Small intestine (tissue), 7 donors: ENCODE results near the gene UBE2J1. TPM values are rescaled to one million over a fixed set of nuclear protein-coding genes. Genes with fewer than 3 reads are reported as not detected.
"Not testable (repeated sequence)": the region's sequence is repeated elsewhere in the genome, so short reads cannot be mapped to it uniquely, and the experiment has no call there.

Source experiments
- DNase-seq, 2 donors: peaks; one replicate each; pipeline versions ENCODE4 v3.0.0 to v3.0.0-alpha.2; 2013
- FAIRE-seq: peaks from 2 replicates; lab custom pipeline; 2012; peaks lifted over from hg19 to GRCh38; lab: Jason Lieb, UNC
- H3K27ac ChIP-seq, 3 donors: one replicate each; pipeline ENCODE4 v1.5.1; 2013; ENCODE audit warnings: low read length in 2 of 3, mild to moderate bottlenecking in 2 of 3, control low read depth in 1 of 3, inconsistent platforms in 1 of 3, low read depth in 1 of 3, moderate library complexity in 1 of 3
- H3K27me3 ChIP-seq, 3 donors: one replicate each; pipeline ENCODE4 v1.6.1; 2013; ENCODE audit warnings: low read length in 3 of 3, inconsistent platforms in 1 of 3; ENCODE audit not compliant: control insufficient read depth in 3 of 3, insufficient read depth in 3 of 3
- H3K36me3 ChIP-seq, 3 donors: one replicate each; pipeline ENCODE4 v1.6.1; 2013; ENCODE audit warnings: low read length in 3 of 3, inconsistent platforms in 1 of 3, low read depth in 1 of 3, mild to moderate bottlenecking in 1 of 3, moderate library complexity in 1 of 3; ENCODE audit not compliant: control insufficient read depth in 3 of 3, insufficient read depth in 2 of 3
- H3K4me1 ChIP-seq, 3 donors: one replicate each; pipeline ENCODE4 v1.6.1; 2013; ENCODE audit warnings: low read length in 2 of 3, inconsistent platforms in 1 of 3, low read depth in 1 of 3, mild to moderate bottlenecking in 1 of 3, moderate library complexity in 1 of 3; ENCODE audit not compliant: control insufficient read depth in 3 of 3, insufficient read depth in 2 of 3
- H3K4me3 ChIP-seq, 3 donors: one replicate each; pipeline ENCODE4 v1.5.1; 2013; ENCODE audit warnings: low read length in 3 of 3, control low read depth in 1 of 3, inconsistent platforms in 1 of 3, low read depth in 1 of 3, mild to moderate bottlenecking in 1 of 3, moderate library complexity in 1 of 3
- H3K9me3 ChIP-seq, 2 donors: one replicate each; pipeline ENCODE4 v1.6.1; 2013; ENCODE audit warnings: low read depth in 1 of 2, low read length in 1 of 2; ENCODE audit not compliant: control insufficient read depth in 2 of 2, insufficient read depth in 1 of 2
- WGBS, 3 donors: extraction: QIAGEN DNeasy Blood & Tissue Kit; methylation state at CpG; one replicate each; pipeline ENCODE4 v1.1.7; 2013; 5-methylcytosine and 5-hydroxymethylcytosine counted together
- polyA plus RNA-seq, 4 donors: library from polyadenylated mRNA; stranded (reverse) in 3 of 4; unstranded in 1 of 4; fragments of 200-250 nt in 3 of 4; fragments of 120-200 nt in 1 of 4; gene quantifications; one replicate each; pipeline versions ENCODE4 v1.2.1 to v1.2.3, GENCODE V29; 2013
- donor health status: healthy with polysubstance abuse.
- donor health status: control.
- donor health status: control.
- donor health status: Bipolar disorder and iron deficiency.
- donor health status: healthy.

UBE2J1 gene
- polyA plus RNA-seq, 4 donors, result 34.1 to 65.1 (median 40.2) TPM

GRCh38 chr6:89299466-89299850 is 53.1 kb downstream of the UBE2J1 start:
- 87 to 89% (median 89%) methylated on average over 7 of the region's 7 CpGs for WGBS, 3 donors
- DNase-seq (no peak), FAIRE-seq (no peak)
- Histone ChIP-seq H3K4me1 (peaks cover 0 to 4% (median 4%) of the 10 kb centered on the region in 3 donors), H3K27me3 (no peaks in the 10 kb centered on the region), H3K36me3 (no peaks in the 10 kb centered on the region), H3K27ac (peak overlapping the region in 1 of 3 donors; percentile 35), H3K4me3 (no peak overlapping the region), H3K9me3 (no peaks in the 10 kb centered on the region)

DNA sequence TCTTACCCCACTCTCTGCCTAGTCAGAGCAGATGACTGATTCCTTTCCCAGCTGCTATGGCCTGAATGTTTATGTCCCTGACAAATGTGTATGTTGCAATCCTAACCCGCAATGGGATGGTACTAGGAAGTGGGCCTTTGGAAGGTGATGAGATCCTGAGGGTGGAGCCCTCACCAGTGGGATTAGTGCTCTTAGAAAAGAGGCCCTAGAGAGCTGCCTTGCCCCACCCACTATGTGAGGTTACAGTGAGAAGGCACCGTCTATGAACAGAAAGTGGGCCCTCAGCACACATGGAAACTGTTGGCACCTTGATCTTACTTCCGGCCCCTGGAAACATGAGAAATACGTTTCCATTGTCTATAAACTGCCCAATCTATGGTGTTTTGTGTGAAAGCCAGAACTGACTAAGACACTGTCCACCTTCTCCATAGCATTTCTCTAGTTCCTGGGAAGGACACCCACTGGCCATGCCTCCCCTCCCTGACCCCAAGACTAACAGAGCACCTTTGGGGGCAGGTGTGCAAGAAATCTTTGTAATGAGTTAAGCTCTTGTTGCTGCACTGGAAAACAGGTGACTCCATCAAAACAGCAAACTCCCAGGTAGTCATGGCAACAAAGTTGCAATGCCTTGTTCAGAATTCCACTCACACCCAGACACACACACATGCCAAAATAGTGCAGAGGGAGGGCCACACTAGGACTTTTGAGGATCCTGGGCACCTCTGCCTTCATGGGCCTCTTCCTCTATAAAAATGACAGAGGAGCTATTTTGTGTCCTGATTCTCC is 53.6 kb downstream of the UBE2J1 start:
- 55 to 77% (median 67%) methylated on average over 4 of the region's 4 CpGs for WGBS, 3 donors
- FAIRE-seq, result no peak

GRCh38 chr6:89297695-89298351 is 54.7 kb downstream of the UBE2J1 start:
- Histone ChIP-seq H3K36me3 (no peaks in the 10 kb centered on the region), H3K9me3 (no peaks in the 10 kb centered on the region), H3K4me1 (peaks cover 0 to 4% (median 4%) of the 10 kb centered on the region in 3 donors), H3K27me3 (no peaks in the 10 kb centered on the region), H3K4me3 (no peak overlapping the region), H3K27ac (peak overlapping the region in 1 of 3 donors; percentile 82)
- FAIRE-seq (no peak), DNase-seq (peak; percentile 9 to 56)
- 30 to 41% (median 32%) methylated on average over 12 of the region's 12 CpGs for WGBS, 3 donors

More for the DNA sequence above, 53.6 kb downstream of the UBE2J1 start:
- DNase-seq, result peak in 1 of 2 donors; percentile 11
- Histone ChIP-seq H3K4me3 (no peak overlapping the region), H3K27me3 (no peaks in the 10 kb centered on the region), H3K27ac (peak overlapping the region in 1 of 3 donors; percentile 82), H3K9me3 (no peaks in the 10 kb centered on the region), H3K4me1 (peaks cover 0 to 4% (median 4%) of the 10 kb centered on the region in 3 donors), H3K36me3 (no peaks in the 10 kb centered on the region)

DNA sequence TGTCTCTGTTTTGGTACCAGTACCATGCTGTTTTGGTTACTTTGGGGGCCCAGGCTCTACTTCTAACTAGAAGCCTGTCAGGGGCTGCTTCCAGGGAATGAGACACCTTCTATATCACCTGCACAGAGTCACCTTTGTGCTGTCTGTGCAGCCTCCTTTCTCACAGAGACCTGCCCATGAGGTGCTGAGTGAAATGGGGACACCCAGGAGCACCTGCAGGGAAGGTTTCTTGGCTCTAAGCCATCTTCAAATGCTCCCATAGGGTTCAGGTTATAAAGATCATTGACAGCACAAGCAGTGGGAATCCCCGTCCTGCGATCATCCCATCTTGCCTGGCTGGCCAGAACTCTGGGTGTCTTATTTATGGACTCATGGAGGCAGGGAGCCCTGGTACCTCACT is 56.5 kb downstream of the UBE2J1 start:
- no peak for FAIRE-seq
- no peak for DNase-seq
- WGBS, 3 donors, result 50 to 83% (median 68%) methylated on average over 2 of the region's 2 CpGs
- no peaks in the 10 kb centered on the region for H3K36me3 ChIP-seq
- H3K4me1 ChIP-seq, result peaks cover 0 to 4% (median 4%) of the 10 kb centered on the region in 3 donors
- no peak overlapping the region for H3K27ac ChIP-seq
- H3K4me3 ChIP-seq, result no peak overlapping the region
- no peaks in the 10 kb centered on the region for H3K9me3 ChIP-seq
- no peaks in the 10 kb centered on the region for H3K27me3 ChIP-seq

DNA sequence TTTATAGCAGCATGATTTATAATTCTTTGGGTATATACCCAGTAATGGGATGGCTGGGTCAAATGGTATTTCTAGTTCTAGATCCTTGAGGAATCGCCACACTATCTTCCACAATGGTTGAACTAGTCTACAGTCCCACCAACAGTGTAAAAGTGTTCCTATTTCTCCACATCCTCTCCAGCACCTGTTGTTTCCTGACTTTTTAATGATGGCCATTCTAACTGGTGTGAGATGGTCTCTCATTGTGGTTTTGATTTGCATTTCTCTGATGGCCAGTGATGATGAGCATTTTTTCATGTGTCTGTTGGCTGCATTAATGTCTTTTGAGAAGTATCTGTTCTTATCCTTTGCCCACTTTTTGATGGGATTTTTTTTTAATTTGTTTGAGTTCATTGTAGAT is 57.4 kb downstream of the UBE2J1 start:
- DNase-seq, H3K36me3 ChIP-seq, FAIRE-seq, H3K27ac ChIP-seq, H3K4me1 ChIP-seq, H3K9me3 ChIP-seq, H3K27me3 ChIP-seq, H3K4me3 ChIP-seq: not testable (repeated sequence)
- 71 to 88% (median 75%) methylated on average over 1 of the region's 1 CpG for WGBS, 3 donors

DNA sequence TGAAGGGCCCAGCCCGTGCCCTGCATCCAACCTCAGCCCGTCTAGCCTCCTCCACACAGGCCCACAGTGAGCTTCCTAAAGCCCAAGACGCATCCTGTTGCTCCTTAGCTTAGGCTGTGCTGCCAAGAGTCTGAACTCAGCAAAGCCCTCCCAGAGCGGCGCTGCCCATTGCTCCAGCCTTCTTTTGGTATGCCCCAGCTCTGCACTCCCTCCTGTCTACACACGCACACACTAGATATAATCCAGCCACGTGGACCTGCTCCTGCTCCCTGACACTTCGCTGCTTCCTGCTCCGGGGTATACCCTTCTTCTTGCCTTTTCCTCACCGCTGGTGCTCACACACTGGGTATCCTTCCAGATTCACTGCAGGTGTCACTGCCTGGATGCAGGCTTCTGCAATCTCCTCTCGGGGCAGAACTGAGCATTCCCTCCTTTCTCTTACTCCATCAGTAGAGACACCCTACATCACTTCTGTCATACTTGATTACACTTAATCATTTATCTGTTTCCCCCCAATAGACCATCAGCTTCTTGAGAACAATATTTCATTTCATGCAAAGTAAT is 61.2 kb downstream of the UBE2J1 start:
- H3K4me3 ChIP-seq, result no peak overlapping the region

GRCh38 chr6:89290401-89291155 is 61.9 kb downstream of the UBE2J1 start:
- Histone ChIP-seq H3K9me3 (no peaks in the 10 kb centered on the region), H3K4me1 (no peaks in the 10 kb centered on the region), H3K27ac (no peak overlapping the region), H3K4me3 (no peak overlapping the region), H3K27me3 (no peaks in the 10 kb centered on the region), H3K36me3 (no peaks in the 10 kb centered on the region)
- DNase-seq (no peak), FAIRE-seq (no peak)
- 81 to 88% (median 86%) methylated on average over 11 to 13 of the region's 13 CpGs for WGBS, 3 donors

More for the DNA sequence above, 61.2 kb downstream of the UBE2J1 start:
- DNase-seq (no peak), FAIRE-seq (no peak)
- Histone ChIP-seq H3K27ac (no peak overlapping the region), H3K4me1 (no peaks in the 10 kb centered on the region), H3K36me3 (no peaks in the 10 kb centered on the region), H3K9me3 (no peaks in the 10 kb centered on the region), H3K27me3 (no peaks in the 10 kb centered on the region)
- WGBS, 3 donors, result 81 to 90% (median 85%) methylated on average over 11 of the region's 11 CpGs

DNA sequence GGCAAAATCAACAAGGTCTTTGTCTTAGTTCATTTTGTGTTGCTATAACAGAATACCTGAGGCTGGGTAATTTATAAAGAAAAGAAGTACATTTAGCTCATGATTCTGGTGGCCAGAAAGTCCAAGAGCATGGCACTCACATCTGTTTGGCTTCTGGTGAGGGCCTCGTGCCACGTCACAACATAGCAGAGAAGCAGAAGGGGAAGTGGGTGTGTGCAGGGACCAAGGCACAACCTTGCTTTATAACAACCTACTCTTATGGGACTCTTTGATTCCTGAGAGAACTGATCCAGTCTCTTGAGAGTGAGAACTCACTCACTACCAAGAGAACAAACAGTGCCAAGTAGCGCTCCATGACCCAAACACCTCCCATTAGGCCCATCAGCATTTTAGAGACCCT is 62.8 kb downstream of the UBE2J1 start:
- no peak for DNase-seq
- Histone ChIP-seq H3K4me1 (no peaks in the 10 kb centered on the region), H3K36me3 (no peaks in the 10 kb centered on the region), H3K27ac (no peak overlapping the region), H3K9me3 (no peaks in the 10 kb centered on the region), H3K27me3 (no peaks in the 10 kb centered on the region), H3K4me3 (no peak overlapping the region)
- 85 to 92% (median 92%) methylated on average over 3 of the region's 3 CpGs for WGBS, 3 donors
- no peak for FAIRE-seq
